ENCODE data around the gene TSPAN8. TPM values are rescaled to one million over a fixed set of nuclear protein-coding genes. Genes with fewer than 3 reads are reported as not detected.
A peak's percentile ranks its signal among the peaks of the same experiment; 100 is the strongest.

The TSPAN8 gene
- total RNA-seq, 1 experiment from 2014 or later = 74.7 TPM

DNA sequence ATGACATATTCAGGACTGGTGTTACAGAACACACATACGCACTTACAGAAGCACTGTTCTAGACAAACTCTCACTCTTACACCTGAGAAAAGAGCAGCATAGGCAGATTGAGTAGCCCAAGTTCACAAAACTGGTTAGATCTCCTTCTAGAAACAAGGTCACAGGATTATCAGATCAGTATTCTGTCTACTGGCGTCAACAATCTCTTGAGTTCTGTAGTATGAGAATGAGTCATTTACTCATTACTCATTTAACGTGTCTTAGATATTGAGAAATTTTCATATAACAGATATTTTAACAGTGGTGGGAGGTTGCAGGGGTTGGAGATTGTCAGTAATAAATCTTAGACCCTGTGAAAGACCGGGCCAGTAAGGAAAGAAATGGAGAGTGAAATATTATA is 2.8 kb upstream of the TSPAN8 start:
- peaks cover 33% of the 10 kb centered on the region for H3K4me1 ChIP-seq (ENCODE audit: insufficient read depth, low read length, poor library complexity, severe bottlenecking)
- H3K36me3 ChIP-seq (ENCODE audit: insufficient read depth, low read length, poor library complexity, severe bottlenecking) = no peaks in the 10 kb centered on the region
- no peaks in the 10 kb centered on the region for H3K27me3 ChIP-seq (replicated peaks; ENCODE audit: insufficient read depth, low read depth, low read length, poor library complexity)
- intact Hi-C loops (cut with micrococcal nuclease; ENCODE audit: unreplicated experiment) = loop anchor here (2.0 kb wide), 1 partner anchor 30 kb away; no protein-coding TSS in a partner anchor
- TF ChIP-seq EZH2 (IDR thresholded peaks at IDR 0.05; ENCODE audit: borderline replicate concordance, low read depth, low read length, poor library complexity, severe bottlenecking) = no peak
- TF ChIP-seq, protein P1, sequence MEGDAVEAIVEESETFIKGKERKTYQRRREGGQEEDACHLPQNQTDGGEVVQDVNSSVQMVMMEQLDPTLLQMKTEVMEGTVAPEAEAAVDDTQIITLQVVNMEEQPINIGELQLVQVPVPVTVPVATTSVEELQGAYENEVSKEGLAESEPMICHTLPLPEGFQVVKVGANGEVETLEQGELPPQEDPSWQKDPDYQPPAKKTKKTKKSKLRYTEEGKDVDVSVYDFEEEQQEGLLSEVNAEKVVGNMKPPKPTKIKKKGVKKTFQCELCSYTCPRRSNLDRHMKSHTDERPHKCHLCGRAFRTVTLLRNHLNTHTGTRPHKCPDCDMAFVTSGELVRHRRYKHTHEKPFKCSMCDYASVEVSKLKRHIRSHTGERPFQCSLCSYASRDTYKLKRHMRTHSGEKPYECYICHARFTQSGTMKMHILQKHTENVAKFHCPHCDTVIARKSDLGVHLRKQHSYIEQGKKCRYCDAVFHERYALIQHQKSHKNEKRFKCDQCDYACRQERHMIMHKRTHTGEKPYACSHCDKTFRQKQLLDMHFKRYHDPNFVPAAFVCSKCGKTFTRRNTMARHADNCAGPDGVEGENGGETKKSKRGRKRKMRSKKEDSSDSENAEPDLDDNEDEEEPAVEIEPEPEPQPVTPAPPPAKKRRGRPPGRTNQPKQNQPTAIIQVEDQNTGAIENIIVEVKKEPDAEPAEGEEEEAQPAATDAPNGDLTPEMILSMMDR (conservative IDR thresholded peaks at IDR 0.05; ENCODE audit: low read depth, low read length) = no peak
- BruUV-seq (replicated peaks) = no TSS peak
- H3K27ac ChIP-seq (ENCODE audit: low read depth, low read length, poor library complexity, severe bottlenecking) = peak overlapping the region; percentile 15
- DNase-seq (ENCODE audit: low spot score) = no peak
- no peak overlapping the region for H3K4me3 ChIP-seq (ENCODE audit: low read depth, low read length, poor library complexity, severe bottlenecking)
- ChIA-PET CTCF (no interaction called here), POLR2A (ENCODE audit: low non-redundant PET) (no interaction called here)
- no peaks in the 10 kb centered on the region for H3K9me3 ChIP-seq (ENCODE audit: low read depth, low read length, poor library complexity, severe bottlenecking)

DNA sequence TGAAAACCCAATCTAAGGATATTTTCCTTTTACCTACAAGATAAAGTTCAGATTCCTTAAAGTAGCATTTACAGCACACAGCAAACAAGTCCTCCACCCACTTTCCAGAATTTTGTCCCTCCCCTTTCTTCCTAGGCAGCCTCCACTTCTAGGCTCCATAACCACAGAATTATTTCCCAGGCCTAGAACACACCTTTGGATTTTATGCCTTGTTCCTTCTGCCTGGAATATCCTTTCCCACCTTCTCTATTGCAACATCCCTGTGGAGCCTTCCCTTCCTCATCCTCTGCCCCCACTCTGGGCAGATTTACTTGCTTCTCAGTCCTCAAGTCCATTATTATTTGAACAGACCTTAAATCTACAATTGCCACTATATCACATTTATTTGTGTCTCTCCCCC is 2.1 kb upstream of the TSPAN8 start:
- no peaks in the 10 kb centered on the region for H3K27me3 ChIP-seq (replicated peaks; ENCODE audit: insufficient read depth, low read depth, low read length, poor library complexity)
- DNase-seq (ENCODE audit: low spot score) = no peak
- H3K4me3 ChIP-seq (ENCODE audit: low read depth, low read length, poor library complexity, severe bottlenecking) = no peak overlapping the region
- no peaks in the 10 kb centered on the region for H3K9me3 ChIP-seq (ENCODE audit: low read depth, low read length, poor library complexity, severe bottlenecking)
- ChIA-PET CTCF (no interaction called here), POLR2A (ENCODE audit: low non-redundant PET) (no interaction called here)
- intact Hi-C loops (cut with micrococcal nuclease; ENCODE audit: unreplicated experiment) = loop anchor here (2.0 kb wide), 1 partner anchor 31 kb away; no protein-coding TSS in a partner anchor
- H3K27ac ChIP-seq (ENCODE audit: low read depth, low read length, poor library complexity, severe bottlenecking) = peak overlapping the region; percentile 87
- TF ChIP-seq EZH2 (IDR thresholded peaks at IDR 0.05; ENCODE audit: borderline replicate concordance, low read depth, low read length, poor library complexity, severe bottlenecking) = no peak
- TF ChIP-seq, protein P1 (conservative IDR thresholded peaks at IDR 0.05; ENCODE audit: low read depth, low read length) = no peak
- peaks cover 34% of the 10 kb centered on the region for H3K4me1 ChIP-seq (ENCODE audit: insufficient read depth, low read length, poor library complexity, severe bottlenecking)
- BruUV-seq (replicated peaks) = no TSS peak
- H3K36me3 ChIP-seq (ENCODE audit: insufficient read depth, low read length, poor library complexity, severe bottlenecking) = no peaks in the 10 kb centered on the region

DNA sequence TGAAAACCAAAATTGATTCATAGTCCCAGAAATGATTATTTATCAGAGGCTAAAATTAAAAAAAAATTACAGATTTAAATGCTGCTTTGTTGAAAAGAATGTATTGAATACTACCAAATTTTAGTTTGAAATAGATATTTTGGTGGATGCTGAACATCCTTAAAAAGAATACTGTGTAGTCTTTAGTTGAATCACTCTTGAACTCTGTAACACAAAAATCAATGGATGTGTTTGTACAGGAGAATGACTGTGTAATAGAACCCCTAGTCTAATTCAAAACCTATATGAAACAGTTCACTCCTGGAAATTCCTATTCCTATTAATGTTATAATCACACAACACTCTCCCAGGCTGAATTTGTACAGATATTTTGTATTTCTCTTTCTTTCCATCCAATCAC is 1.5 kb upstream of the TSPAN8 start:
- intact Hi-C loops (cut with micrococcal nuclease; ENCODE audit: unreplicated experiment) = no loop called here

More for the DNA sequence above, 1.5 kb upstream of the TSPAN8 start:
- BruUV-seq (replicated peaks) = no TSS peak
- no peak for TF ChIP-seq EZH2 (IDR thresholded peaks at IDR 0.05; ENCODE audit: borderline replicate concordance, low read depth, low read length, poor library complexity, severe bottlenecking)
- TF ChIP-seq, protein P1 (conservative IDR thresholded peaks at IDR 0.05; ENCODE audit: low read depth, low read length) = no peak
- no peaks in the 10 kb centered on the region for H3K9me3 ChIP-seq (ENCODE audit: low read depth, low read length, poor library complexity, severe bottlenecking)
- H3K36me3 ChIP-seq (ENCODE audit: insufficient read depth, low read length, poor library complexity, severe bottlenecking) = no peaks in the 10 kb centered on the region
- ChIA-PET POLR2A (ENCODE audit: low non-redundant PET) (no interaction called here), CTCF (no interaction called here)
- DNase-seq (ENCODE audit: low spot score) = no peak
- H3K27me3 ChIP-seq (replicated peaks; ENCODE audit: insufficient read depth, low read depth, low read length, poor library complexity) = no peaks in the 10 kb centered on the region
- H3K4me1 ChIP-seq (ENCODE audit: insufficient read depth, low read length, poor library complexity, severe bottlenecking) = peaks cover 36% of the 10 kb centered on the region
- peak overlapping the region; percentile 87 for H3K27ac ChIP-seq (ENCODE audit: low read depth, low read length, poor library complexity, severe bottlenecking)
- H3K4me3 ChIP-seq (ENCODE audit: low read depth, low read length, poor library complexity, severe bottlenecking) = no peak overlapping the region
